Pancreas (tissue), 10 donors: Measurements from ENCODE around the gene SDC1. TPM values are rescaled to one million over a fixed set of nuclear protein-coding genes. Genes with fewer than 3 reads are reported as not detected.

Experiments
- ATAC-seq, 4 donors: fragments of 200-7000 bp; cut with Tn5 transposase; one replicate each; pipeline versions ENCODE4 v1.8.0 to v1.9.1; 2020; ENCODE audit warnings: mild to moderate bottlenecking in 4 of 4, moderate library complexity in 4 of 4
- DNase-seq, 6 donors: peaks; one replicate each; pipeline ENCODE4 v3.0.0-alpha.2; 2020
- FAIRE-seq: peaks from 2 replicates; lab custom pipeline; 2012; peaks lifted over from hg19 to GRCh38; lab: Jason Lieb, UNC
- H3K27ac ChIP-seq, 4 donors: fragments of 200-600 bp; sonication (generic); 1 replicate in 3 of 4; 2 replicates in 1 of 4; pipeline versions ENCODE4 v1.5.0 to v1.8.0; 2020
- H3K27me3 ChIP-seq, 4 donors: fragments of 200-600 bp; one replicate each; pipeline ENCODE4 v1.8.0; 2021
- H3K36me3 ChIP-seq, 3 donors: fragments of 200-600 bp; sonication (generic) in 1 of 3; one replicate each; pipeline versions ENCODE4 v1.5.0 to v1.8.0; 2020 to 2021
- H3K4me1 ChIP-seq, 3 donors: fragments of 200-600 bp; one replicate each; pipeline ENCODE4 v1.8.0; 2021
- H3K4me3 ChIP-seq, 4 donors: fragments of 200-600 bp; sonication (generic) in 2 of 4; one replicate each; pipeline versions ENCODE4 v1.5.0 to v1.8.0; 2020 to 2021
- H3K9me3 ChIP-seq, 4 donors: fragments of 200-600 bp; one replicate each; pipeline ENCODE4 v1.8.0; 2021
- CTCF ChIP-seq, 4 donors: fragments of 200-600 bp; sonication (generic) in 3 of 4; IDR thresholded peaks; one replicate each; pipeline versions ENCODE4 v1.5.0 to v1.8.0; 2021; ENCODE audit warnings: antibody characterized with exemption in 4 of 4
- WGBS, 2 donors: extraction: QIAGEN DNeasy Blood & Tissue Kit; methylation state at CpG; one replicate each; pipeline ENCODE4 v1.1.7; 2013; 5-methylcytosine and 5-hydroxymethylcytosine counted together
- intact Hi-C, 3 donors: fragments of 100-400 bp; cut with DNase I; formaldehyde crosslinking; loops; one replicate each; pipeline versions ENCODE4 v1.11.1 to v1.14.2; 2022
- polyA plus RNA-seq, 2 donors: library from polyadenylated mRNA; stranded (reverse); fragments of 200-250 nt; gene quantifications; one replicate each; pipeline ENCODE4 v1.2.3, GENCODE V29; 2013
- total RNA-seq, 6 donors: library from RNA; stranded (reverse); fragmentation: NEBNext Ultra II Directional in 4 of 6; extraction: Animal tissue kit (Norgen Biotek cat#: 25700) in 4 of 6; gene quantifications; one replicate each; pipeline versions ENCODE4 v1.2.1 to v1.2.4, GENCODE V29; 2021 to 2023
- donor health status: healthy with polysubstance abuse.
- donor health status: DM: no; HTN: no; CAD: no; lungs with moderate emphysema.
- donor health status: DM: no; HTN: no; CAD: no.
- donor health status: control.
- donor health status: control.
- donor health status: Bipolar disorder and iron deficiency.
- donor health status: DM: yes; HTN: yes; CAD: no.
- donor health status: DM: no; HTN: no; CAD: no.
- donor health status: DM: no; HTN: no; CAD: no.
- donor health status: DM: yes; HTN: yes; CAD: no.

Gene SDC1
- total and polyA plus RNA-seq, 8 donors: 4.8 to 27.2 (median 19.9) TPM

DNA sequence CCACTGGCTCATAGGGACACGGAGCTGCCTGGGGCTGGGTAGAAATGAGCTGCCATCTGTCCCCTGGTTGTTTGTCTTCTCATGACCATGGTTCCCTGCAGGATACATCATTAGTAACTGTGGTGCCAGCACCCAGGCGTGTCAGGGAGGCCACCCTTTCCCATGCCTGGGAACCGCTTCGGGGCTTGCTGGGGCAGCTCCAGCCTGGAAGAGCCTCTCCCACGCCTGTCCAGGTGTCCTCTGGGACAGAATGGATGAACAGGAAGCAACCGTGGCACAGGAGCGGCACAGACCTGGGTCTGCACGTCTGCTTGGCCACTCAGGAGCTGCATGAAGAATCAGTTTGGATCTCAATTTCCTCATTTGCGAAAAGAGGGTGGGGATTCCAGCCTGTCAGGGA lies 34.8 kb downstream of the SDC1 start:
- intact Hi-C loops: no loop called here
- H3K4me3 ChIP-seq: no peak overlapping the region
- H3K36me3 ChIP-seq: no peaks in the 10 kb centered on the region
- H3K27ac ChIP-seq: no peak overlapping the region
- TF ChIP-seq CTCF (IDR thresholded peaks at IDR 0.05): no peak
- ATAC-seq (no peak), DNase-seq (peak in 2 of 6 donors; percentile 11 to 42), FAIRE-seq (no peak)
- peaks cover 0 to 9% (median under 1%) of the 10 kb centered on the region in 3 donors for H3K4me1 ChIP-seq
- no peaks in the 10 kb centered on the region for H3K27me3 ChIP-seq
- 86 to 93% methylated on average over 9 of the region's 9 CpGs for WGBS, 2 donors
- no peaks in the 10 kb centered on the region for H3K9me3 ChIP-seq

DNA sequence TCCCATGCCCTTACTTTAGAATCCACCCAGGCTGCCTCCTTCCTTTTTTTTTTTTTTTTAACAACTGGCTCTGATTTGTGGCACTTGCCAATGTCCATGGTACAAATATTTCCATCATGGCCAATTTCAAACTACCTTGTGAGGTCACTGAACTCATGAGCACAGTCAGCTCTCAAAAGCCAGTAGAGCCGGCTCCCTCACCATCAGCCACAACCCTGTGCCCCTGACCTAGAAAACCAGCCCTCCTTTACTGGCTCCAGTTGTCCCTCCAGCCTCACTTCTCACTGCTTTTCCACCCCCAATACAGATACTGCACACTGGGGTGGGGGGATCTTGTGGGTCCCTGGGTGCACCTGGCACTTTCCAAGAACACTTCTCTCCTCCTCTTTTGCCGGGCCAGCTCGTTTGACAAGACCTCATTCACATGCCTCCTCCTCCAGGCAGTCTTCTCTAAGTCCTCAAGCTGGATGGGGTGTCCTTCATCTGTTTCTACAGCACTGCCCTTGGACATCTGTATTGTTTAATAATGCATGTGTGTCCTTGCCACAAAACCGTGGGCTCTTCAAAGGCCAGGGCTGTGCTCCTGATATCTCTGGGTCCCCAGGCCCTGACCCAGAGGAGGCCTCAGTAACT lies 35.5 kb downstream of the SDC1 start:
- peak in 1 of 6 donors; percentile 11 for DNase-seq
- TF ChIP-seq CTCF (IDR thresholded peaks at IDR 0.05): no peak
- intact Hi-C loops: no loop called here
- no peaks in the 10 kb centered on the region for H3K36me3 ChIP-seq
- ATAC-seq: no peak
- 62 to 63% methylated on average over 4 of the region's 4 CpGs for WGBS, 2 donors
- no peak overlapping the region for H3K27ac ChIP-seq
- H3K4me3 ChIP-seq: no peak overlapping the region
- FAIRE-seq: no peak
- H3K9me3 ChIP-seq: no peaks in the 10 kb centered on the region
- H3K27me3 ChIP-seq: no peaks in the 10 kb centered on the region
- H3K4me1 ChIP-seq: peaks cover 0 to 7% (median 0%) of the 10 kb centered on the region in 3 donors

DNA sequence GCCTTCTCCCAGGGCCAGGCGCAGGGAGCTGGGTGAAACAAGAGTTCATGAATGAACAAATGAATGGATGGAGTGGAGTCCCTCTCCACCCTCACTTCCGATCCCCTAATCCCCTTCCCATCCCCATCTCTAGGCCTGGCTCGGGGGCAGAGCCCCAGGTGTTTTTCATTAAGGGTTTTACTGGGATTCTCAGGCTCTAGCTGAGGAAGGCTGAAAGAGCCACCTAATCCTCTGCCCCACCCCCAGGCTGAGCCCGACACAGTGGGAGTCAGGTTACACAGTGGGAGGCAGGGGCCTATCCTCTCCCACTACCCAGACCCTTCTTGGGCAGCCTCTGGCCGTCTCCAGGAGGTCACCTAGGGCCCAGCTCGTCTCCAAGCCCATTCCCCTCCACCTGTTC lies 36.1 kb downstream of the SDC1 start:
- DNase-seq (peak in 1 of 6 donors; percentile 27), FAIRE-seq (no peak), ATAC-seq (no peak)
- no peak for TF ChIP-seq CTCF (IDR thresholded peaks at IDR 0.05)
- Histone ChIP-seq H3K4me1 (peaks cover 0 to 7% (median 1%) of the 10 kb centered on the region in 3 donors), H3K27ac (no peak overlapping the region), H3K36me3 (no peaks in the 10 kb centered on the region), H3K9me3 (no peaks in the 10 kb centered on the region), H3K4me3 (no peak overlapping the region), H3K27me3 (no peaks in the 10 kb centered on the region)
- intact Hi-C loops: no loop called here
- WGBS, 2 donors: 84 to 89% methylated on average over 6 of the region's 6 CpGs

DNA sequence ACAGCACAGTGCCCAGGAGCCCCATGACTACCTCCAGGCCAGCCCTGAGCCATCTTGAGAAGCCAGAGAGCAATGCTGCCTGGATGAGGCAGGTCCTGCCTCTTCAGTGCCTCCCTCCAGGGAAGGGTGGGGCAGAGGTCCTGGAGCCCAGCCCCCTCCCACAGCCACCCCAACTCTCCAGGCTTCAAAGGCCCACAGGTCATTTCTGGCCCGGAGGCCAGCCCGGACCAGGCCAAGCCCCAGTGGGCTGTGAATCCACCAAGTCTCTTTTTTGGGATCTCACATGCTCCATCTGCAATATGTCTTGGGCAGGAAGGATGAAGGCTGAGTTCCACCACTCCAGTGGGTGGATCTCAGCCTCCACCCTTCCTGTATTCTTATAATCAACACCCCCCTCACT lies 36.7 kb downstream of the SDC1 start:
- Histone ChIP-seq H3K36me3 (no peaks in the 10 kb centered on the region), H3K4me1 (peaks cover 0 to 7% (median 3%) of the 10 kb centered on the region in 3 donors), H3K27ac (no peak overlapping the region), H3K4me3 (no peak overlapping the region), H3K9me3 (no peaks in the 10 kb centered on the region), H3K27me3 (no peaks in the 10 kb centered on the region)
- no peak for TF ChIP-seq CTCF (IDR thresholded peaks at IDR 0.05)
- 78 to 95% methylated on average over 2 of the region's 2 CpGs for WGBS, 2 donors
- no peak for ATAC-seq
- intact Hi-C loops: no loop called here
- FAIRE-seq: no peak
- DNase-seq: peak in 2 of 6 donors; percentile 9 to 28

DNA sequence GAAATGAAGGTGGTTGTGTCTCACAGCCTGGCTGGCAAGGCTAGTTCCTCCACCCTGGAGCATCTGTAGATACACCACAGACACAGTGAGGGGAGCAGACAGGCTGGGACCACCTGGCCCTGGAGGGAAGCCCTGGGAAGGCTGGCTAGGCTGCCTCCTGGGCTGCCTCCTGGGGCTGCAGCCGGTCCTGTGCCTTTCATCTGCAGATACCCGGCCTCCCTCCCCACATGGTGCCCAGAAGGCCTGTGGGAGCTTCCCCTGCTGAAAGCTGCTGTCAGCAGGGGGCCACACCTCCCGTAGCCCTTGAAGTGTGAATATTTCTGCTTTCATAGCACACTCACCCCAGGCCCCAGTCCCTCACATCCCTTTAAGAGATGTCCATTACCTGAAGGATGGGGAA lies 37.6 kb downstream of the SDC1 start:
- FAIRE-seq: no peak
- Histone ChIP-seq H3K9me3 (no peaks in the 10 kb centered on the region), H3K4me1 (peaks cover 0 to 7% (median 3%) of the 10 kb centered on the region in 3 donors), H3K4me3 (no peak overlapping the region), H3K27ac (no peak overlapping the region), H3K27me3 (no peaks in the 10 kb centered on the region), H3K36me3 (no peaks in the 10 kb centered on the region)
- peak in 2 of 6 donors; percentile 11 to 44 for DNase-seq
- 70 to 73% methylated on average over 3 of the region's 3 CpGs for WGBS, 2 donors
- TF ChIP-seq CTCF (IDR thresholded peaks at IDR 0.05): no peak
- intact Hi-C loops: no loop called here
- no peak for ATAC-seq
